GM12801 (cell line): ENCODE results near the gene BCL2L2.

Experiments used
- TF ChIP-seq, protein P1 (sequence below): IDR thresholded peaks from one replicate; pipeline ENCODE4 v1.5.1; 2011; ENCODE audit warnings: control low read depth; ENCODE audit not compliant: insufficient read length; ENCODE audit errors: extremely low read depth

The BCL2L2 gene

GRCh38 chr14:23319746-23320583, 13.3 kb downstream of the BCL2L2 start:
- TF ChIP-seq, protein P1, sequence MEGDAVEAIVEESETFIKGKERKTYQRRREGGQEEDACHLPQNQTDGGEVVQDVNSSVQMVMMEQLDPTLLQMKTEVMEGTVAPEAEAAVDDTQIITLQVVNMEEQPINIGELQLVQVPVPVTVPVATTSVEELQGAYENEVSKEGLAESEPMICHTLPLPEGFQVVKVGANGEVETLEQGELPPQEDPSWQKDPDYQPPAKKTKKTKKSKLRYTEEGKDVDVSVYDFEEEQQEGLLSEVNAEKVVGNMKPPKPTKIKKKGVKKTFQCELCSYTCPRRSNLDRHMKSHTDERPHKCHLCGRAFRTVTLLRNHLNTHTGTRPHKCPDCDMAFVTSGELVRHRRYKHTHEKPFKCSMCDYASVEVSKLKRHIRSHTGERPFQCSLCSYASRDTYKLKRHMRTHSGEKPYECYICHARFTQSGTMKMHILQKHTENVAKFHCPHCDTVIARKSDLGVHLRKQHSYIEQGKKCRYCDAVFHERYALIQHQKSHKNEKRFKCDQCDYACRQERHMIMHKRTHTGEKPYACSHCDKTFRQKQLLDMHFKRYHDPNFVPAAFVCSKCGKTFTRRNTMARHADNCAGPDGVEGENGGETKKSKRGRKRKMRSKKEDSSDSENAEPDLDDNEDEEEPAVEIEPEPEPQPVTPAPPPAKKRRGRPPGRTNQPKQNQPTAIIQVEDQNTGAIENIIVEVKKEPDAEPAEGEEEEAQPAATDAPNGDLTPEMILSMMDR: no peak

- TF ChIP-seq, protein P1: no peak
Observed at GRCh38 chr14:23320584-23321571, 14.2 kb downstream of the BCL2L2 start, which contains the start of gene PABPN1. TSS of gene PABPN1 (plus strand) at chr14:23321457. CDS start at chr14:23321470, 13 bp downstream.

DNA sequence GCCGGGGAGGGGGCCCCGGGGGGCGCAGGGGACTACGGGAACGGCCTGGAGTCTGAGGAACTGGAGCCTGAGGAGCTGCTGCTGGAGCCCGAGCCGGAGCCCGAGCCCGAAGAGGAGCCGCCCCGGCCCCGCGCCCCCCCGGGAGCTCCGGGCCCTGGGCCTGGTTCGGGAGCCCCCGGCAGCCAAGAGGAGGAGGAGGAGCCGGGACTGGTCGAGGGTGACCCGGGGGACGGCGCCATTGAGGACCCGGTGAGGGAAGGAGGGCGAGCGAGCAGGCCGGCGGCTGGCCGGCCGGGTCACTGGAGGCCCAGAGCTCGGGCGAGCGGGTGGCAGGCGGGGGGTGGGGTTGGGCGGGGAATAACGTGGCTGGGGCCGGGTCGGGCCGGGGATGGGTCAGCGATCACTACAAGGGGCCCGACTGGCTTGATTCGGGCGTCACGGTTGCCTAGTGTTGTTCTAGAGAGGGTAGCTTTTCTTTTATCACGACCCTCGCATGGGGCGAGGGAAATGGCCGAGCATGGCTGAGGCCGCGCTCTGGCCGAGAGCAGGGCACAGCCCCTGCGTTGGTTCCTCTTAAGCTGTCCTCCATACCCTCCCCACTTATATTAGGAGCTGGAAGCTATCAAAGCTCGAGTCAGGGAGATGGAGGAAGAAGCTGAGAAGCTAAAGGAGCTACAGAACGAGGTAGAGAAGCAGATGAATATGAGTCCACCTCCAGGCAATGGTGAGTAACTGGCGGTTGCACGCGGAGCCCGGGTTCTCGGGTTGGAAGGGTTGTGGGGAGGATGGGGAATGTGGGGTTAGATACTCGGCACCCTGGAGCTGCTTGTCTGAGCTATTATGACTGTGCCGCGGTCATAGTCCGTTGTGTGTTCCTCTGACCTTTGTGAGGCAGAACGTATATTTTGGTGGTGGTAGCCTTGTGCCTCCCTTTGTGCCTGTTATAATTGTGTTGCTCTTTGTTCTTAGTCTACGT, 15.2 kb downstream of the BCL2L2 start:
- TF ChIP-seq, protein P1: no peak

DNA sequence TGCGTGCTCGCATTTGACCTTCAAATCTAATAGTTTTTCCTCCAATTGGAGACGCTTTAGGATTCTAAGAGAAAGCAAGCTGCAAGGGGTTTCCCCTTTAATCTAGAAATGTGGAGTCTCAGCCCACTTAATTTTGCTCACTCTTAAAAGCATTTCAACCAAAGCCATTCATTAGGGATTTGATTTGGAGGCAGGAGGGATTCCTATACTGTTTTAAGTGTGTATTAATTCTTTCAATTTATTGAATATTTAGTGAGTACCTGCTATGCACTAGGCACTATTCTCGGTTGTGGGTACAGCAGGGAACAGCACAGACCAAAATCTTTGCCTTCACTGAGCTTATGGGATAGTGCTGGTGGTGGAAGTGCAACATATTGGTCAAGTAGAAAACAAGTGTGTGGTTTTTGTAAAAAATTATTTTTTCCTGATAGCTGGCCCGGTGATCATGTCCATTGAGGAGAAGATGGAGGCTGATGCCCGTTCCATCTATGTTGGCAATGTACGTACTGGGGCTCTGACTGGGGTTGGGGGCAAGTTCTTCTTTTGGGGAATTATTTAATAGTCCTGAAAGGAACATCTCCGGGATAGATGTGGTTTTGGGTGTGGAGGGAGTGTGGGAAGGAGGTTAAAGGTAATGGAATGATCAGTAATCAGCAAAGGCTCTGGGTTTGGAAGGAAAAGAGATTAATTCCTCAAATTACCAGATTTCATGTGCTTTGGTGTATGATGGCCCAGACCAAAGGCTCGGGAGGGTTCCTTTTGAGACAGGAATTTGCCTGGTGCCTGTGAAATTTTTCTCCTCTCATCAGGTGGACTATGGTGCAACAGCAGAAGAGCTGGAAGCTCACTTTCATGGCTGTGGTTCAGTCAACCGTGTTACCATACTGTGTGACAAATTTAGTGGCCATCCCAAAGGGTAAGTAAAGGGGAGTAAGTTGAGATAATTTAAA, 16.2 kb downstream of the BCL2L2 start:
- TF ChIP-seq, protein P1: no peak

GRCh38 chr14:23323838-23324454, 17.3 kb downstream of the BCL2L2 start:
- TF ChIP-seq, protein P1: no peak

DNA sequence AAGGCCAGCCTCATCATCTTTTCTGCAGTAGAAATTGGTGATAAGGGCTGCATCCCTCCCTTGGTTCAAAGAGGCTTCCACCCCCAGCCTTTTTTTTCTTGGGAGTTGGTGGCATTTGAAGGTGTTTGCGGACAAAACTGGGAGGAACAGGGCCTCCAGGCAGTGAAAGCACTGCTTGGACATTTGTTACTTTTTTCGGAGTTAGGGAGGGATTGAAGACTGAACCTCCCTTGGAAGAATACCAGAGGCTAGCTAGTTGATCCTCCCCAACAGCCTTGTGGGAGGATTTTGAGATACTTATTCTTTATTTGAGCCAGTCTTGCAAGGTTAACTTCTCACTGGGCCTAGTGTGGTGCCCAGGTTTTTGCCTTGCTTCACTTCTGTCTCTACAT, 17.8 kb downstream of the BCL2L2 start:
- TF ChIP-seq, protein P1: no peak
